ENCODE results near the gene FUBP3.

FUBP3 gene

GRCh38 chr9:130606887-130607600 is 27.7 kb downstream of the FUBP3 start:
- in situ Hi-C loops (cut with HindIII; ENCODE audit: low sequenced_read_pairs) = no loop called here

GRCh38 chr9:130607640-130608420 is 28.5 kb downstream of the FUBP3 start:
- in situ Hi-C loops (cut with HindIII; ENCODE audit: low sequenced_read_pairs) = no loop called here

DNA sequence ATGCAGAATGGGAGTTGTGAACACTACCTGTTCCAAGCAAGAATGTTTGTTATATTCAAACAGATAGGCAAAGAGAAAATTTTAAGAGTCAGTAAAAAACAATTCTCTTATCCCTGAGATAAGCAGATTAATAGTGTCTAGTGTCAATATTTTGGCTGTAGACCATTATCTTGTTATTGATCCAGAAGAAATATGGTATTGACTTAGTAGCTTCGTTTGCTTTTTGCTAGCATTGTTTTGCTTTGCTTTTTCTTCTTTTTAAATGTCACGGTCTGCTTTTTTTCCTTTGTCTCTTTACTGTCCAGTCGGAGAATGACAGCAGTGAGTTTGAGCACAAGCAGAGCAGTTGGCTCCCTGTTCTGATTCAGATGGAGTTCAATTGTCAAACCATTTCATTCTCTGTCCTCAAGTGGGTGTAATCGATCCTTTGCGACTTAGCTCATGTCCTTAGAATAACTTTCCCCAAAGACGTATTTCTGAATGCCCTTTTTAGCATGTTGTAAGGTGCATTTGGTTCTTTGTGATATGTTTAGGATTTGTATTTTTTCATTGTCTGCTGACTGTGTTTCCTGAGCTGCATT is 29.3 kb downstream of the FUBP3 start:
- in situ Hi-C loops (cut with HindIII; ENCODE audit: low sequenced_read_pairs) = no loop called here

DNA sequence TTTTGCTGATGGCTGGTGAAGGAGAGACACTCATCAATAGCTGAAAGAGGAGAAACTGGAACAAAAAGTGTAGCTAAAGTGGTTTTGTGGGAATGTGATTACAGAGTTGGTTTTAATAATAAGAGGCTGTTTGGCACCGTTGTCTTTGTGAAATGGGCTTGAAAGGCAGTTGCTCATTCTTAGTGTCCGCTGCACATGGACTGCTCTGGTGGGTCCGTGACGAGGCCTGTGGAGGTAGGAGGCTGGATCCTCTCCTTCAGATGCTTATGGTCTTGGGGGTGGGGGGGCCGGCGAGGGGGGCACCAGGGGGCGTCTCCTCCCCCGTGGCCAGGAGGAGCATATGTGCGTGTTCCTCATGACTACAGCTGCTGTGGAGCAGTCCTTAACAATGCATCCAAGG is 29.8 kb downstream of the FUBP3 start:
- in situ Hi-C loops (cut with HindIII; ENCODE audit: low sequenced_read_pairs) = no loop called here

DNA sequence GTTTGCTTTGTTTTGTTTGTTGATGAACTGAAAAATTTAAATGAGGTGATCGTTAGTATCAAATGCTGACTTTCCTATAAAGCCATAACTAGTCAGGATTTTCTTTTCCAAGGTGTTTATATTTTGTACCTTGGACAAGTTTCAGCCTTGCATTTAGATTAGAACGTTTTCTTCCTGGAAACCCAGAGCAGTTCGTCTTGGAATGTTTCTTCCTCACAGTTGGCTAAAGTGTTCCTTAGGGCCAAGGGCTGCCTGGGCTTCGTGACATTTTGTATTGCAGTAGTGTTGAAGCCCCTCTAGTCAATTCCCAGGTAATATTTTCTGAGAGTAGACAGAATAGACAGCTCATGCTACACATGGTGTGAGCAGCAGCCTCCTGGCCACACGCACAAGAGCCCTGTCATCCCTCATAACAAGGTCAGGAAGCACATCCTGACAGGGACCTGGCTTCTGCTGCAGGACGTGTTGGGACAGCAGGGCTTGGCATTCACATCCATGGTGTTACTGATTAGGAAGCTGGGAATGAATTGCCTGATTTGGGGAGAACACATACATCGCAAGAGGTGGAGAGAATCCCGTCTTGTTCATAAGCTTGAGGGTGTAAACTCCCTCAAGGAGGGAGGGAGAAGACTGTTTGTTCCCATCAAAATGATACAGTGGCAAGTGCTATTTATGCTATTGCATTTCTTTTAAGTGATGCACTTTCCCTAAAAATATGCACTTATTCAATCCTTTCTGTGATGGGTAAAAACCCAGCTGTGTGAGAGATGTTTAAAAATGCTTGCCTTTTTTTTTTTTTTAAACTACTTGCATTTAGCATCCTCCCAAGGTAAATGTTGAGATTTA is 31.7 kb downstream of the FUBP3 start:
- in situ Hi-C loops (cut with HindIII; ENCODE audit: low sequenced_read_pairs) = no loop called here

- in situ Hi-C loops (cut with HindIII; ENCODE audit: low sequenced_read_pairs) = no loop called here
Measured at GRCh38 chr9:130616451-130616850, 37.1 kb downstream of the FUBP3 start.

- in situ Hi-C loops (cut with HindIII; ENCODE audit: low sequenced_read_pairs) = no loop called here
Measured at GRCh38 chr9:130623466-130623865, 44.1 kb downstream of the FUBP3 start.

- in situ Hi-C loops (cut with HindIII; ENCODE audit: low sequenced_read_pairs) = no loop called here
Measured at GRCh38 chr9:130624154-130624553, 44.8 kb downstream of the FUBP3 start.

DNA sequence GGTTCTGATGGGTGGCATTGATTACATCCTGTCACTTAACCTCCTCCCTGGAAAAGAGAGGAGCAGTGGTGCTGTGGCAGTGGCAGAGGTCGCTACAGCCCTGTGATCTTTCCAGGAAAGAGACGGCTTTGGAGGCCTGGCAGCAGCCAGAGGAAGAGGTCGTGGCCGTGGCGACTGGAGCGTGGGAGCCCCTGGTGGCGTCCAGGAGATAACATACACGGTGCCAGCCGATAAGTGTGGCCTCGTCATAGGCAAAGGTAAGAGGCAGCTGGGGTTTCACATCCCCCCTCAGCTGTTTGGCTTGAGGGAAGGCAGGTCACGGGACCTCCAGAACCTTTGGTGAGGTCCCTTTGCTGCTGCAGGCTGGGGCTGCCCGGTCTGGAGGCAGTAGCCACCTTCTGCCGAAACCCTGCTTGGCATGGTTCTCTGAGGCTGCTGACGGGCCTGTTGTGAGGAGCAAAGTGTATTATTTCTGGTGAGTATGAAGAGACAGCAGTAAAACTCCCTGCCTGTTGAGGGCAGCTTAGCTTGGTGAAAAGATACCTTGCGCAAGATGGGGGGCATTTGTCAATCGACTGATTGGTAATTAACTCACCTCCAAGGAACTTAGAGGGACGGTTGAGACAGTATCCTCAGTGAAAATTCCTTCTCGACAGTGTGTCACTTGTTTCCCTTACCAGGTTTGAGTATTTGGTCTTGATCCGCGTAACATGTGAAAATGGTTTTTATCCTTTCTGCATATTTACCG is 47.0 kb downstream of the FUBP3 start:
- in situ Hi-C loops (cut with HindIII; ENCODE audit: low sequenced_read_pairs) = no loop called here

DNA sequence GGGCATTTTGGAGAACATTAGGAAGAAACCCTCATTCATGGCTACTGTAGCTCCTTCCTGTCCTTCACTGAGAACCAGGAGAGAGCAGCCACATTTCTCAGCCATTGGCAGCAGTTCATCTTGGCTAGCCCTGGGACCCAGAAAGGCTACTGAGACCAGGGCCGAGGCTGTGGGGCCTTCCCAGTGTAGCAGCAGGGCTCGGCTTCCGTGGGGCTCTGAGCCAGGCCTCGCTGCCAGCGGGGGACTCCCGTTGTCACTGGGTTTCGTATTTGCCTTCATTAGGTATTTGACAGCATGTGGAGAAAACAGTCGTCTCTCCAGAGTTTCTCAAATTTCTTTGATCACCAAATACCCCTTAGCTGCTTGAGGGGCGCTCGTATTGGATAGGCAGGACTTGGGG is 47.7 kb downstream of the FUBP3 start:
- in situ Hi-C loops (cut with HindIII; ENCODE audit: low sequenced_read_pairs) = no loop called here

DNA sequence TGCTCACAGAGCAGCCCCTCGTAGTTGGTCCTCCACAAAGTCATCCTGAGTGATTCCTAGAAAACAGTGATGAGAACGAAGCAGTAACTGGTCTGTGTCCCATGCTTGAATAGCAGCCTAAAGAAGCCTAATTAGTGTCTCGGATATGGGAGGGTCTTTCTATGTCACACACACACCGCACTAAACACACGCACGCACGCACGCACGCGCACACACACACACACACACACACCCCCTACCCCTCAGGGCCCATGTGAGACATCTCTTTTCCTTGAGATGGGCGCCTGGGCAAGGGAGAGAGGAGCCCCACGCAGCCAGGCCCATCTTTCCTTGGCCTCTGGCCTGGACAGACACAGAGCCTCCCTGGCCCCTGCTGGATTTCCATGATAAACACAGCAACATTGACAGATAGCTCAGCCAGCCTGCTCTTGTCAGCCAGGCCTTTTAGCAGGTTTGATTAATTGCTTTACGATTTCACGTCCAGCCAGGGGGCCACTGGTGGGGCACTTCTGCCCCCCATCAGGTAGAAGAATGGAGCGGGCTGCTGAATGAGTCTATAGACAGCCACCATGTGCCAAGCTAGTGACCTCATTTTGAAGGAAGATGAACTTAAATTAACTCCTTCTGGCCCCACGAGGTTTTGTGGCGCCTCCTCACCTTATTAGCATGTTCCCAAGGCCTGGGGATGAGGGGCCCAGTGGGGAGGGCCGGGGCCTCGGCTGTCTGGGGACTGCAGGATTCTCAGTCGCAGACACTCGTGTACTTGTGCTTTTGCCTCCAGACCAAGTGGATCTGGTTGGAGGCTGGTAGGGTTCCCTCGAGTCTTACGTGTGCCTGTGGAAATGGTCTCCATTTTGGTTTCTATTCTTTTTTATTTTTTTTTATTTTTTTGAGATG is 48.8 kb downstream of the FUBP3 start:
- in situ Hi-C loops (cut with HindIII; ENCODE audit: low sequenced_read_pairs) = no loop called here

DNA sequence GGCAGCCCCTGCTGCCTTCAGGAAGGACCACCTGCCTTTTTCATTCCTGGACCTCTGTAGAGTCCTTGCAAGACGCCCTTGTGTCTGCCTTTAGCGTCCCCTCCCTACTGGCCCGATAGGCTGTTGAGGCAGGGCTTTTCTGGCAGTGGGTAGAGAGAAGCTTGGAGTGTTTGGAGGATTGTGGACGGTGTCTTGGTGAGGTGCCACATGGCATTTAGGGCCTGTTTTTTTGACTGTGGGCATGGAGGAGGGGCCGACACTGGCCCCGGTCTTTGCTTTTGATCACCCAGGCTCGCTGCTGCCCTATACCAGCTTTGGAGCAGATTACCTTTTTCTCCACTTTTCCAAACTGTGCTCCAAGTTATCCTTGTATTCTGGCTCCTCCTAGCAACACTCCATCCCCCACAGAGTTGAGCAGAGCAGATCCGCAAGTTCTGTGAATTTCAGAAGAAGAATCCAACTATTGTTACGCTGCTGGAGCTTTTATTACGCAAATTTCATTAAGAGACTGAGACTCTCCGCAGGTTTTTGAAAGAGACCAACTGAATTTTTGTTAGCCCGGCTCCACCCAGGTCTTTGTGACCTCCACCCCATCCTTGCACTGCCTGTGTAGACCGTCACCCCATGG is 50.2 kb downstream of the FUBP3 start:
- in situ Hi-C loops (cut with HindIII; ENCODE audit: low sequenced_read_pairs) = no loop called here

DNA sequence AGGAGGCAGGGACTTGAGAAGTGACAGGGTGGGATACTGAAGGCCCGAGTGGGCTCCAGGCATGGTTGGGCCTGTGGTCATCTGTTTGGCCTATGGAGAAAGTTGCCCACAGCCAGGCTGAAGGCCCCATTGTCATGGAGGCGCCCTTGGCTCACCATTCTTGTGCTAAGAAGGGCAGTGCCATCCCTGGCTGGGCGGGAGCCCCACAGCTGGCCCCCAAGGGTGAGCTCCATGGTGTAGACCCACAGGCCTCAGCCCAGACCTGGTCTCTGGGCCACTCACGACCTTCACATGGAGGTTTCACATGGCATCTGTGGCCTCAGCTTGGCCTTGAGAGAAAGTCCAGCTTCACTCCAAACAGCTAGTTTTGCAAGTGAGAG is 50.7 kb downstream of the FUBP3 start:
- in situ Hi-C loops (cut with HindIII; ENCODE audit: low sequenced_read_pairs) = no loop called here

DNA sequence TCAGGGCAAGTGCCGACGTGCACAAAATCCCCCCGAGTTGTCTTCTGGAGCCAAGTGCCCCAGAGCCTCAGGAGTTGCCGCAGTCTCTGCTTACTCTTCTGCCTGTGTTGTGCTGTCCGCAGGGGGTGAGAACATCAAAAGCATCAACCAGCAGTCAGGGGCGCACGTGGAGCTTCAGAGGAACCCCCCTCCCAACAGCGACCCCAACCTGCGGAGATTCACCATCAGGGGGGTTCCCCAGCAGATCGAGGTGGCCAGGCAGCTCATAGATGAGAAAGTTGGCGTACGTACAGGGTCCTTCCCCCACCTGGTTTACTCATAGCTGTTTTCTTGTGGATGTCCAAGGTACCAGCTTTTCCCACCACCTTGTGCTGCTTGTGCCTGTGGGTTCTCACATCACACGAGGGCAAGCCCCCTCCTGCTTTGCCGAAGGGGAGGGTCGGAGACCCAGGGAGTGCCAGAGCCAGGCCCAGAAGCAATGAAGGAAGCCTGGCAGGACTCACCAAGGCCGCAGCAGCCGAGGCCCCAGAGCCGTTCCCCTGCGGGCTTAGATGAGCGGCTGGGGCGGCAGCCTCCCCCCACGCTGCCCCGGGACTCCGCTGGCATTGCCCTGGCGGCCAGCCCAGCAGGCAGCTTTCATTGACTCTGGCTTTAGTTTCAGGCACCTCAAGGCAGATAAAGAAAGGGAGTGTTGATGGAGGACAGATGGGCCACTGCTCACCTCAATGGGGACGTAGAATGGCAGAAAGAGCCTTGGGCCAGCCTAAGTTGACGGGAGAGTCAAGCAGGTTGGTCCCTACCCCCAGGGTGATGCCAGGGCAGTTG is 51.3 kb downstream of the FUBP3 start:
- in situ Hi-C loops (cut with HindIII; ENCODE audit: low sequenced_read_pairs) = no loop called here

DNA sequence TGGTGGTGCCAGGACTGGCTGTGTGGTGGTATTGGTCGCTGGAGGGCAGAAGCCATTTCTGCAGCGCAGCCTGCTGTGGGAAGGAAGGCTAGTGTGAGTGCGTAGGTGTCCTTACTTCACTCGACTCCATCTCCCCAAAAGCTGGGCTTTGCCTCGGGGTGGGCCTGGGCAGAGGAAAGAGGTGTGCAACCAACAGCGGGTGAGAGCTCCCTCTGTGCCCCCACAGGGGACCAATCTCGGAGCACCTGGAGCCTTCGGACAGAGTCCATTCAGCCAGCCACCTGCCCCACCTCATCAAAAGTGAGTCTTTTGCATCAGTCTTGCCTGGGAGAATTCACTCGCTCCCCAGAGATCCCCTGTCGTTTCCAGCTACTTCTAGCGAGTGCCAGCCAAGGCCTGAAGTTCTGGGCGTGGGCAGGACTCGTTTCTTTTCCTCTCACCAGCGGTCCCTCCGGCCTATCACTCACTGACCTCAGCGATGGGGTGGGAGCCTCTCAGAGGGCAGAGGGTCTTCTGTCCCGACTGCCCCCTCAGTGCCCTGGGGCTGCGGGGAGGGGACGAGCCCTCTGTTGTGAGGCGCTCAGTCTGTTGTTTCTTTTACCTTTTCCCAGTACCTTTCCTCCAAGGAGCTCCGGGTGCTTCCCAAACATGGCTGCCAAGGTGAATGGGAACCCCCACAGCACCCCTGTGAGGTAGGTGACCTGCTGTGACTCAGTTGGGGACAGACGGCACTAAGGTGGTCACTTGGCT is 52.1 kb downstream of the FUBP3 start:
- in situ Hi-C loops (cut with HindIII; ENCODE audit: low sequenced_read_pairs) = no loop called here

DNA sequence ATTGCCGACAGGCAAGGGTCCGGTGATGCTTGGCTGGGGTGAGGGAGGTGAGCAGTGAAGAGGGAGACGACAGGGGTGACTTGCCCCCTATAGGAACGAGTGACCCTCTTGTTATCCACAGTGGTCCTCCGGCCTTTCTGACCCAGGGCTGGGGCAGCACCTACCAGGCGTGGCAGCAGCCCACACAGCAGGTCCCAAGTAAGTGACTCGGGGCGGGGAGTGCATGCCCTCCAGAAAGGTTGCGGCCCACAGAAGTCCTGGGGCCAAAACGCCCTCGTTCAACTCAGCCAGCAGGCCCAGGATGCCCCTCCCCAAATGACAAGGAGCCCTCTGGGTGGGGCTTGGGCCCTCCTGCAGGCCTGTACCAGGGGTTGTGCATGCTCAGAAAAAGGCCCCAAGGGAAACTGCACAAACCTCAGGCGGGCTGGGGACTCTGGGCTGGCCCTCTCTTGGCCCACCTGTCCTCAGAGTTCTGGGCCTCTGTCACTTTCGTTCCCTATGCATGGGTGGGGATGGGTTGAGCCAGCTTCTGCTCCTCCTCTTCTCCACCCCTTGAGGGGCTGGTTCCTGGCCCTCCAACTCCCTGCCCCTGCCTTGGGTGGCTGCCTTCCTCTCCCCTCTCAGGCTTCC is 52.8 kb downstream of the FUBP3 start:
- in situ Hi-C loops (cut with HindIII; ENCODE audit: low sequenced_read_pairs) = no loop called here

GRCh38 chr9:130632841-130633240 is 53.5 kb downstream of the FUBP3 start:
- in situ Hi-C loops (cut with HindIII; ENCODE audit: low sequenced_read_pairs) = no loop called here

All from DLD1 (cell line).